ENCODE data around the gene SPATA31D1. TPM values are rescaled to one million over a fixed set of nuclear protein-coding genes. Genes with fewer than 3 reads are reported as not detected.
"Not testable (repeated sequence)": the region's sequence is repeated elsewhere in the genome, so short reads cannot be mapped to it uniquely, and the experiment has no call there.

The SPATA31D1 gene
- total RNA-seq (2014; rRNA removed; shearing (Covaris generic)): not detected in 2 replicates

DNA sequence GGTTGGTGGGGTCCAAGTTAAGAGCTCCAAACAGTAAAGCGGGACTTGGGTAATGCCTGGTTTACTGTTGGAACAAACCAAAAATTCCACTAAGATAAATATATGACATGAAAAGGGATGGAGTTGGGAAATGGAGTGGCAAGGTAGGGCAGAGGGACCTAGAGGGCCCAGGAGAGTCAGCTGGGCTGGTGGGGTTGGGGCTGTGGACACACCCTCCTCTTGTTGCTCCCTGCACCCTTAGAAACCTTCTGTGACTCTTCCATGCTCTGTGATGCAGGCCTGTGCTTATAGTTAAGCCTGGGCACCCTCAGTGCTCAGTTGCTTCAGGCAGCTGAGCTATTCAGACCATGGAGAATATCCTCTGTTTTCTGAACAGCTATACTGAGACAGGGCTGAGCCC lies at the start of gene SPATA31D1:
Gene SPATA31D1 (plus strand): TSS at position 301 of the 400 bp plus-strand sequence. CDS start 47 bp downstream, at position 348.
- not testable (repeated sequence) for DNase-seq (ENCODE audit: low spot score)

DNA sequence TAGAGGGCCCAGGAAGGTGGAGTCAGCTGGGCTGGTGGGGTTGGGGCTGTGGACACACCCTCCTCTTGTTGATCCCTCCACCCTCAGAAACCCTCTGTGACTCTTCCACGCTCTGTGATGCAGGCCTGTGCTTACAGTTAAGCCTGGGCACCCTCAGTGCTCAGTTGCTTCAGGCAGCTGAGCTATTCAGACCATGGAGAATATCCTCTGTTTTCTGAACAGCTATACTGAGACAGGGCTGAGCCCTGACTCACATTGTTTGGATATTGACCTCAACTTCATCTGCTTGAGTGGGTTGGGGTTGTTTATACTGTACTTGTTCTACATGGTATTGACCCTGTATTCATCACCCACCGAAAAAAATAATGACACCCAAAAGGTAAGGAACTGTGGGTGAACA lies 45.2 kb upstream of the SPATA31D1 start, which contains the start of gene SPATA31D3:
Gene SPATA31D3 (plus strand): TSS at position 108 of the 400 bp plus-strand sequence. CDS start 86 bp downstream, at position 194.
- not testable (repeated sequence) for DNase-seq (ENCODE audit: low spot score)

GRCh38 chr9:81948650-81949049 lies 39.9 kb upstream of the SPATA31D1 start:
- not testable (repeated sequence) for DNase-seq (ENCODE audit: low spot score)

- no peak for DNase-seq (ENCODE audit: low spot score)
Observed at GRCh38 chr9:81953096-81953495, 35.5 kb upstream of the SPATA31D1 start.

GRCh38 chr9:81955625-81956024 lies 32.9 kb upstream of the SPATA31D1 start:
- DNase-seq (ENCODE audit: low spot score): no peak

DNA sequence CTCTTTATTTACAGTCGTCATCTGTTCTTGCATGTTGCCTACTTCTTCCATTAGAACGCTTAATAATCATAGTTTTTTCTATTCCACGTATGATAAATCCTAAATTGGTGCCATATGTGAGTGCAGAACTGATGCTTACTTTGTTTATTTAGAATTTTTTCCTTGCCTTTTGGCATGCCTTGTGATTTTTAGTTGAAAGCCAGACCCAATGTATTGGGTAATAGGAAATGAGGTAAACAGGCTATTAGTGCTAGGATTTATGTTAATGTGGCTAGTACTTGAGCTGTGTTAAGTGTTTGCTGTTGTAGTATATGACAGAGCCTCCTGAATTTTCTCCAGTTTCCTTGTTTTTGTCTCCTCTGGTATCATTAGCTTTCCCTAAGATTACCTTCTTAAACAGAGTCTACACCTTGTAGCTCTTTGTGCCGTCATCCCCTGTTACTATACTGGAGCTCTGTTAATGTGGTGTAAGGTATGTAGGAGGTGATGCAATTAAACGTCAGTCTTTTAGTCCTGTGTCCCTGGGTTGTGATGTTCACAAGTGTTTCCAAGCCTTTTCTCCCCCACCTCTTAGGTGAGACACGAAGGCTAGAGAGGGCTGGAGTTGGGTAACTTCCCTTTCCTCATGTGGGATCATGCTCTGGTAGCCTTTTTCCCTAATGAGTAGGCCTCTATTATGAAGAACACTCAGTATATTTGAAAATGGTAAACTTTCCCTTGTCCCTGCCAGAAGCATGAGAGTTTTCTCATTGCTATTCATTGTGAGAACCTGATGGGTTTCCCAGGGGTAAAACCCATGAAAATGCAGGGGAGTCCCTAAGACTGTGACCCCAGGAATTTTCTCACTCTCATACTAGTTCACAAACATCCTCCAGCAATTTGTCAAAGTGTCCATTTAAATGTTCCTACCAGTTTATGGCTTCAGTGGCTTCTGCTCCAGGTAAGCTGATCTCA lies 24.1 kb upstream of the SPATA31D1 start:
- DNase-seq (ENCODE audit: low spot score): no peak

DNA sequence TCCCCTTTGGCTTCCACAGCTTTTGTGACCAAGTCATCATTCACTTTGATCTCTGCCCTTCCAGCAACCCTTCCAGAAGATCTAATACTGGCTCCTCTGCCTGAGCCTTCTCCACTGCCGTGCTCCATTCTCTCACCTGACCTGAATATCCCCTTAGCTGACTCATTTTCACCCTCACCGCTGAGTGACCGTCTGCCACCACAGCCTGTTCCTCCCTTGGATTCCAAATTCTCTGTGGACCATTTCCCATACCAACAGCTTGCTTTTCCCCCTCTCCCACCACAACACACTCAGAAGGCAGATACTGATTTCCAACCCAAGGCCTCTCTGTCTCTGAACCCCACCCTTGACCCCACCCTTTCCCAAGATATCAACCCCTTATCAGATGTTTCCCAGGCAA lies 20.5 kb upstream of the SPATA31D1 start:
- DNase-seq (ENCODE audit: low spot score): no peak

GRCh38 chr9:81969971-81970370 lies 18.6 kb upstream of the SPATA31D1 start:
- no peak for DNase-seq (ENCODE audit: low spot score)

DNA sequence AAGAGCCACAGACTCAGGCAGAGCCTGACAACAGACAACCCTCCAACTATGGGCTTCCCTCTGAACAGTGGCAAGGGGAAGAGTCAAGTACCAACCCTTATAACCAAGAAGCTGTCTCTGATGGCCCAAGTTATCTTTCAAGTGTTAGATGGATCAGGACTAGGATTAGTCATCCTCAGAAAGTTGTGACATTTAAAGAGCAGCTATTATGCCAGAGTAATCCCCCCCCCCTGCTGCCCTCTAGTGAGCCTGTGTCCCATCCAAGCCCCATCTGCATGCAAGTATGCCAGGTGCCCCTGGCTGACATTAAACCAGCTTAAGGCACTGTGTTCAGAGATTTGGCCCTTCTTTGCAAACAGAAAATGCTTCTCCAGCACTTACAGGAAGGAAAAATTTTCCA lies 16.8 kb upstream of the SPATA31D1 start:
- DNase-seq (ENCODE audit: low spot score): no peak

DNA sequence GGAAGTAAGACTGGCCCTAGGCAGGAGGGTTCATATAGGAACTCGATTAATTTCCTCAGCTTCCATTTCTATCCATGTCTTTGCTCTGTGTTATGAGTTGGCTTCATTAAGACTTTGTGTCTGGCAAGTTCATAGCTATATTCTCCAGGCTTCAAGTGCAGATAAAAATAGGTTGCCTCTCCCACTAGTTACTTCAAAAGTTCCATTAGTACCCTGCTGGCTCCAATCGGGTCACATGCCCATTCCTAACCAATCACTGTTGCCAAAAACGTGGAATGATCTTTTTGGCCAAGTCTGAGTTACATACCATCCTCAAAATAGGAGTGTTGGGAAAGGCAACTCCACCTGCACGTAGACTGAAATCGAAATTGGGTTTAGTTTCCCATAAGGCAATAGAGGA lies 13.8 kb upstream of the SPATA31D1 start:
- no peak for DNase-seq (ENCODE audit: low spot score)

DNA sequence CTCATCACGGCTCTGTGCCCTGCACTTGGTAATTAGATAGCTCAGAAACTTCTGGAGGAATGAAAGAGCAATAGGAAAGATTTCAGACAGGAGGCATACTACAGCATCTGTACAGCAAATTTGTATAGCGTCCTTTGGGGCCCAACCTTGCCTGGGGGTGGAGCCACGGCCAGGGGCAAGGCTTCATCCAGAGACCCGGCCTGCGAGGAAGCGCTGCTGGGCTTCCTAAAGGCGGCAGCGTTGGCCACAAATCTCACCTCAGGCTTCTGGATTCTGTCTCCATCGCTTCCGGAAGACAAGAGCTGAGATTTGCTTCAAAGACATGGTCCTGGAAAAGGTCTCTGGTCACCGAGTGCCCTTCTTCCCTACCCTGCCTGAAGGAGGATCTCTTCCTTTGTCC lies 12.2 kb upstream of the SPATA31D1 start:
- DNase-seq (ENCODE audit: low spot score): no peak

GRCh38 chr9:81979196-81979595 lies 9.4 kb upstream of the SPATA31D1 start:
- DNase-seq (ENCODE audit: low spot score): no peak

GRCh38 chr9:81980568-81980967 lies 8.0 kb upstream of the SPATA31D1 start:
- no peak for DNase-seq (ENCODE audit: low spot score)

DNA sequence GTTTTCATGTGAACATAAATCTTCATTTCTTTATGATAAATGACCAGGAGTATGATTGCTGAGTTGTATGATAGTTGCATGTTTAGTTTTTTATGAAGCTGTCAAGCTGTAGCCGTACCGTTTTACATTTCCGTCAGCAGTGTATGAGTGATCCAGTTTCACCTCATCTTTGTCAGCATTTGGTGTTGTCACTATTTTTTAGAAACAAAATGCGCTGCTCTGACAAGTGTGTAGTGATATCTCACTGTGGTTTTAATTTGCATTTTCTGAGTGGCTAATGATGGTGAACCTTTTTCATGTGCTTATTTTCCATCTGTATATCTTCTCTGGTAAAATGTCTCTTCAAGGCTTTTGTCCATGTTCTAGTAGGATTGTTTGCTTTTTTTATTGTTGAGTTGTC lies 6.7 kb upstream of the SPATA31D1 start:
- DNase-seq (ENCODE audit: low spot score): no peak

GRCh38 chr9:81984928-81985327 lies 3.6 kb upstream of the SPATA31D1 start:
- DNase-seq (ENCODE audit: low spot score): no peak

DNA sequence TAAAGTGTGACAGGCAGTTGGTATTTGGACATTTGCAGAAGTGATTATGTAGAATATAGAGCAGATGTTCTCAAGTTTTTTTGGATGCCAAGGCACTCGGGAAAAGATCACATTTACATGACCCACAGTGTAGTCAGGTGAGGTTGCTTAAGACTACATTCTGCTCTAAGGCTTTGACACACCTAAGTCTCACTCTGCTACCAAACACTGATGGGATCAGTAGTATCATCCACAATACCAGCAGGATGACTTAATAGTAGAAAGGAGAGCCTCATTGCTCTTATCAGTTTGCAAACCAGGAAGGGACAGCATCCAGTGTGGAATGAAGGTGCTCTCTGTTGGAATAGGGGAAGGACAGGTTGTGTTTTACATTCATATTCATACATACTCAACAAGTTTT lies 2.5 kb upstream of the SPATA31D1 start:
- DNase-seq (ENCODE audit: low spot score): no peak

DNA sequence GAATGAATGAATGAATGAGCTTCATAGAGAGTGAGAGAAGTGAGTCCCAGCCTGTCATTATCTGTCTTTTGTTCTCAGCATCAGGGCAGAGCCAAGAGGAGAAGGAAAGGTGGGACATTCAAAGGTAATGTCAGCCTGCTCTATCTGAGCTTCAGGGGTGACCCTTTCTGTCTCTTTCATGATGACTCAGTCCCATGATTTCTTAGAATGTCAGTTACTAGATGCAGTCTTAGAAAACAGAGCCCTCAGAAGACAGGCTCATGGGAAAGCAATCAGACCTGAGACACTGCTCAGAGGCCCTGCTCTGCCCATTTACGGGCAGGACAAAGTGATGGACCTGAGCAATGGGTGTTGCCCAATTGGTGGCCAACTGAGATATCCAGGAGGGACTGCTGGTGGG lies 1.1 kb downstream of the SPATA31D1 start:
- DNase-seq (ENCODE audit: low spot score): no peak

DNA sequence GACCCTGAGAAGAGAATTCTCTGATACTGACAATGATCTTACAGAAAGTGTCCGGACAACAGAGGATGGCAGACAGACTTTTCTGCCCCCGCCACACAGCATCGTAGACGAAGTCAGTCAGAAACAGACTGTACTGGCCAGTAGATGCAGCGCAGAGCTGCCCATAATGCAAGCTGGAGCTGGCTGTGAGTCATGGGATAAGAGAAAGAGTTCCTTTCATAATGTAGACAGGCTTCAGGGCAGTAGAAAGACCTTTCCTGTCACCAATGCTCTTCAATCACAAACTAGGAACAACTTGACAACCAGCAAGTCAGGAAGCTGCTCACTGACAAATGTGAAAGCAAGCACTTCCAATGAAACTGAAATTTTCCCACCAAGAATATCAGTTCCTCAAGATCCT lies 5.1 kb downstream of the SPATA31D1 start:
- no peak for DNase-seq (ENCODE audit: low spot score)

GRCh38 chr9:81999806-82000205 lies 11.2 kb downstream of the SPATA31D1 start:
- DNase-seq (ENCODE audit: low spot score): no peak

DNA sequence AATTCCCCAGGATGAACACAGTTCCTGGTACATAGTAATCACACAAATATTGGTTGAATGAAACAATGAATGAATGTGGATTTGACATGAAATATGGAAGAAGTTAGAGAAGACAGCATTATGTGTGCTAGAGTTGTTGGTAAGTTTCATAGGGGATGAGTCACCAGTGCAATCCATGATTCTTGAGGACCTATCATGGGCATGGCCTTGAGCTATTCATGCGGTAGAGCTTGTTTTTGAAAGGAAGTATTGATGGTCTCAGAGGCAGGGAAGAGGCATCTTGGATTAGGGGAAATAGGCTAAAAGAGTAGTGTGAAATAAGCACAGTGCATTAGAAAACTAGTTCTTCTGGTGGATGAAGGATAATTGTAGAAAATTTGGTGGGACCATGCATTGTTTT lies 22.1 kb downstream of the SPATA31D1 start:
- no peak for DNase-seq (ENCODE audit: low spot score)

DNA sequence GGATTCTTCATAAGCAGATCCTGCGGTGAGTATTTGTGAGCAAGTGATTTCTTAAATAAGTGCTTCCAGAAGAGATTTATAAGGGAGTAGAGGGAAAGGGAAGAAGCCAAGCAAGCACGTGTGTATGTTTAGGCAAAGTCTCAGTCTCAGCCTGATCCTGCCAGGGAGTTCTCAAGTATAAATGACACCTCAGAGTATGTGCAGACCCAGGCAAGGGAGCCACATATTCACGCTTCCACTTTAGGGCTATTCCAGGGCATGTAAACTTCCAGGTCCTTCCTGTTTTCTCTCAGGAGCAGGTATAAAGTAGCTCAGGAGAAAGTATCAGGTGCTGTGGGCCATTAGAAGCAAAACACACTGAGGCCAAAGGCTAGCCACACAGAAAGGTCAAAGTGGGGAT lies 22.6 kb downstream of the SPATA31D1 start:
- DNase-seq (ENCODE audit: low spot score): no peak

DNA sequence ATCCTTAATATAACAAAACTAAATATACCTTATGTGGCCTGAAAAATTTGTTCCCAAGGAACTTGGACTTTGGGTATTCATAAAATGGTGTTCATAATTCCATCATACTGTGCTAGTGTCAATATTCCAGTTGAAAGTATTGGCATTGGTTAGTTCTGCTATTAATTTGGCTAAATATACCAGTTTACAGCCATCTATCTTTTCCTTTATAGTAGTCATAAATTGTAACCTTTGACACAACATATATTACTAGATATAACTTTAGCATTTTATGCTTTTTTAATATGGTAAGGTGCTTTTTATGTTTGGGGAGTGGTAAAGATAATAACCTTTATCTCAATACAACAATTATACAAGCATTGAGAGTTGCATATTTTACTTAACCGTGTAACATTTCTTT lies 23.7 kb downstream of the SPATA31D1 start:
- no peak for DNase-seq (ENCODE audit: low spot score)

GRCh38 chr9:82020331-82020730 lies 31.8 kb downstream of the SPATA31D1 start:
- DNase-seq (ENCODE audit: low spot score): no peak
